ENCODE measurements around the gene FURIN.
"Not testable (repeated sequence)": the region's sequence is repeated elsewhere in the genome, so short reads cannot be mapped to it uniquely, and the experiment has no call there.

Gene FURIN

DNA sequence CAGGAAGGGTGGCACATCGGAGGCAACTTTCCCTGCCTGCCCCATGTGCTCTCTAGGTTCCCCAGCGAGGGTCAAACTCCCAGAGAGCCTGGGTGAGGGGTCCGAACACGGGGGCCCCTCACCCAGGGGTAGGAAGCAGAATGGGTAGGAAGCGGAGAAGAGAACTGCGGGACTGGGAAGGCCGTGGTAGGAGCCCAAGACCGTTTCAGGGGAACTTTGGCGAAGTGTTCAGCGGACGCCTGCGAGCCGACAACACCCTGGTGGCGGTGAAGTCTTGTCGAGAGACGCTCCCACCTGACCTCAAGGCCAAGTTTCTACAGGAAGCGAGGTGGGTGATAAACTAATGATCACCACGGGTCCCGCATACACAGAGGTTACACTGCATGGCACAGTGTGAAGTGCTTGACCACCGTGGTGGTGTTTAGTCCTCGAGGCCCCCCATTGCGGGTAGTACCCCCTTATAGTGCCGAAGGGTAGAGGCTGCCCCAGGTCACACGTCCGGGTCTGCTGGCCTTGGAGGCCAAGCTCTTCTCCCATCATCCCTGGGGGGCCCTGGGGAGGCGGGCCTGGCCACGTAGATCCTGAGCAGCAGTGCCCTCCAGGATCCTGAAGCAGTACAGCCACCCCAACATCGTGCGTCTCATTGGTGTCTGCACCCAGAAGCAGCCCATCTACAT, 24.2 kb downstream of the FURIN start (continued):
- TF ChIP-seq ZNF146 (tag by site-specific recombination; IDR thresholded peaks at IDR 0.05) (no peak), ZNF174 (tag by site-specific recombination; IDR thresholded peaks at IDR 0.05) (no peak), ZNF324 (tag by site-specific recombination; IDR thresholded peaks at IDR 0.05) (no peak), ZNF138 (tag by site-specific recombination; IDR thresholded peaks at IDR 0.05; ENCODE audit: borderline replicate concordance) (no peak)

DNA sequence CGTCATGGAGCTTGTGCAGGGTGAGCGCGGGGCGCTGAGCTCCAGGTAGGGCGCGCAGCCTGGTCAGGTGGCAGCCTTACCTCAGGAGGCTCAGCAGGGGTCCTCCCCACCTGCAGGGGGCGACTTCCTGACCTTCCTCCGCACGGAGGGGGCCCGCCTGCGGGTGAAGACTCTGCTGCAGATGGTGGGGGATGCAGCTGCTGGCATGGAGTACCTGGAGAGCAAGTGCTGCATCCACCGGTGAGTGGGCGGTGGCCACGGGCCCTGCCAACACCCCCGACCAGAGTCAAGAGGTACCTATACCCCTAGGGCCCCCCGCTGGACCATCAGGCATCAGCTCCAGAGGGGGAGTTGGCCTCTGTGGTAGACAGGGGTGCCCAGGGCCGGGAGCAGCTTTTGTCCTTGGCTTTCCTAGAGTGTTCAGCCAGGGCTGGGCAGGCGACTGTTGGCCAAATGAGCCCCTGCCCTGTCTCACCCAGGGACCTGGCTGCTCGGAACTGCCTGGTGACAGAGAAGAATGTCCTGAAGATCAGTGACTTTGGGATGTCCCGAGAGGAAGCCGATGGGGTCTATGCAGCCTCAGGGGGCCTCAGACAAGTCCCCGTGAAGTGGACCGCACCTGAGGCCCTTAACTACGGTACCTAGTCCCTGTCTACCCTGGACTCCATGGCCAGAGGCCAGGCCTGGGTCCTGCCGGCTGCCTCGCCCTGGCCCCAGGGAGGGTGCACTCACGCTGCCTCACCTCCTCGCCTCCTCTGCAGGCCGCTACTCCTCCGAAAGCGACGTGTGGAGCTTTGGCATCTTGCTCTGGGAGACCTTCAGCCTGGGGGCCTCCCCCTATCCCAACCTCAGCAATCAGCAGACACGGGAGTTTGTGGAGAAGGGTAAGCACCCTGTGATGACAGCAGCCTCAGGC, 25.0 kb downstream of the FURIN start:
- no peaks in the 10 kb centered on the region for H3K9me3 ChIP-seq (ENCODE audit: control insufficient read depth, insufficient read depth, low read depth, low read length)
- H3K4me3 ChIP-seq (ENCODE audit: low read depth, low read length): peak overlapping the region; percentile 8; the same call in 1 of the 2 replicates
- no peak overlapping the region for H3K27ac ChIP-seq (ENCODE audit: extremely low read depth, low read depth, low read length)
- POLR2A ChIA-PET: interaction anchor here (1.6 kb wide), 1 partner anchor 10 kb away, joined by 4 read pairs; the partner anchor contains the start of gene MAN2A2
- CTCF ChIA-PET: interaction anchor here (0.5 to 3.3 kb wide), 5 partner anchors 8 to 425 kb away, joined by 3 to 25 read pairs (median 3); partner anchors contain the start of gene UNC45A
- H3K4me1 ChIP-seq (ENCODE audit: control insufficient read depth, insufficient read depth, low read length): no peaks in the 10 kb centered on the region
- TF ChIP-seq ZNF394 (tag by site-specific recombination; IDR thresholded peaks at IDR 0.05; ENCODE audit: borderline replicate concordance) (0 out of 2 replicates have a peak, but pooled peaks have one; percentile 14), ZNF677 (tag by site-specific recombination; IDR thresholded peaks at IDR 0.05) (no peak), ZNF239 (tag by site-specific recombination; IDR thresholded peaks at IDR 0.05) (no peak), GLIS2 (tag by site-specific recombination; IDR thresholded peaks at IDR 0.05) (0 out of 2 replicates have a peak, but pooled peaks have one; percentile 22)
- TF ChIP-seq, protein P1, sequence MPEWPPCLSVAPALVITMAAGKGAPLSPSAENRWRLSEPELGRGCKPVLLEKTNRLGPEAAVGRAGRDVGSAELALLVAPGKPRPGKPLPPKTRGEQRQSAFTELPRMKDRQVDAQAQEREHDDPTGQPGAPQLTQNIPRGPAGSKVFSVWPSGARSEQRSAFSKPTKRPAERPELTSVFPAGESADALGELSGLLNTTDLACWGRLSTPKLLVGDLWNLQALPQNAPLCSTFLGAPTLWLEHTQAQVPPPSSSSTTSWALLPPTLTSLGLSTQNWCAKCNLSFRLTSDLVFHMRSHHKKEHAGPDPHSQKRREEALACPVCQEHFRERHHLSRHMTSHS (tag by site-specific recombination; IDR thresholded peaks at IDR 0.05): no peak
- TF ChIP-seq, protein P2, sequence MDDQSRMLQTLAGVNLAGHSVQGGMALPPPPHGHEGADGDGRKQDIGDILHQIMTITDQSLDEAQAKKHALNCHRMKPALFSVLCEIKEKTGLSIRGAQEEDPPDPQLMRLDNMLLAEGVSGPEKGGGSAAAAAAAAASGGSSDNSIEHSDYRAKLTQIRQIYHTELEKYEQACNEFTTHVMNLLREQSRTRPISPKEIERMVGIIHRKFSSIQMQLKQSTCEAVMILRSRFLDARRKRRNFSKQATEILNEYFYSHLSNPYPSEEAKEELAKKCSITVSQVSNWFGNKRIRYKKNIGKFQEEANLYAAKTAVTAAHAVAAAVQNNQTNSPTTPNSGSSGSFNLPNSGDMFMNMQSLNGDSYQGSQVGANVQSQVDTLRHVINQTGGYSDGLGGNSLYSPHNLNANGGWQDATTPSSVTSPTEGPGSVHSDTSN (CRISPR knock-in tag; IDR thresholded peaks at IDR 0.05): 0 out of 2 replicates have a peak, but pooled peaks have one; percentile 6
- H3K36me3 ChIP-seq (ENCODE audit: control insufficient read depth in 2 of 2, insufficient read depth in 1 of 2, low read length in 2 of 2): no peaks in the 10 kb centered on the region

DNA sequence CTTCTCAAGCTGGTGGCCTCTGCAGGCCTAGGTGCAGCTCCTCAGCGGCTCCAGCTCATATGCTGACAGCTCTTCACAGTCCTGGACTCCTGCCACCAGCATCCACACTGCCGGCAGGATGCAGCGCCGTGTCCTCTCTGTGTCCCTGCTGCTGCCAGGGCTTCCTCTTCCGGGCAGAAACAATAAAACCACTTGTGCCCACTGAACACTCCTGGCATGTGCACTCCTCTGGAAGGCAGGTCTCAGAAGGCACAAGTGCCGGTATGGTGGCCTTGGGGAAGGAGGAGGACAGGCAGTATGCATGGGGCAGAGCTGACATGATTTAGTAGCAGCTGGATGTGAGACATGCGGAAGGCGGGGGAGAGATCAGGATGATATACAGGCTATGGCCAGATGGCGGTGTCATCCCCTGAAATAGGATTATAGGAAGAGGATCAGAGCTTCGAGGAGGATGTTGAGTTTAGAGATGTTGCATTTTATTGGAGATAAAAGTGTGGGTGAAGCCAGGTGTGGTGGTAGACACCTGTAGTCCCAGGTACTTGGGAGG, 27.3 kb downstream of the FURIN start:
- H3K4me1 ChIP-seq (ENCODE audit: control insufficient read depth, insufficient read depth, low read length): no peaks in the 10 kb centered on the region
- no peaks in the 10 kb centered on the region; a peak in 1 of 3 replicates for H3K36me3 ChIP-seq (ENCODE audit: control insufficient read depth in 2 of 2, insufficient read depth in 1 of 2, low read length in 2 of 2)
- H3K4me3 ChIP-seq (ENCODE audit: low read depth, low read length): no peak overlapping the region
- H3K27ac ChIP-seq (ENCODE audit: extremely low read depth, low read depth, low read length): no peak overlapping the region
- H3K9me3 ChIP-seq (ENCODE audit: control insufficient read depth, insufficient read depth, low read depth, low read length): no peaks in the 10 kb centered on the region
- TF ChIP-seq PRDM1 (tag by site-specific recombination; IDR thresholded peaks at IDR 0.05): no peak
- TF ChIP-seq, protein P3, sequence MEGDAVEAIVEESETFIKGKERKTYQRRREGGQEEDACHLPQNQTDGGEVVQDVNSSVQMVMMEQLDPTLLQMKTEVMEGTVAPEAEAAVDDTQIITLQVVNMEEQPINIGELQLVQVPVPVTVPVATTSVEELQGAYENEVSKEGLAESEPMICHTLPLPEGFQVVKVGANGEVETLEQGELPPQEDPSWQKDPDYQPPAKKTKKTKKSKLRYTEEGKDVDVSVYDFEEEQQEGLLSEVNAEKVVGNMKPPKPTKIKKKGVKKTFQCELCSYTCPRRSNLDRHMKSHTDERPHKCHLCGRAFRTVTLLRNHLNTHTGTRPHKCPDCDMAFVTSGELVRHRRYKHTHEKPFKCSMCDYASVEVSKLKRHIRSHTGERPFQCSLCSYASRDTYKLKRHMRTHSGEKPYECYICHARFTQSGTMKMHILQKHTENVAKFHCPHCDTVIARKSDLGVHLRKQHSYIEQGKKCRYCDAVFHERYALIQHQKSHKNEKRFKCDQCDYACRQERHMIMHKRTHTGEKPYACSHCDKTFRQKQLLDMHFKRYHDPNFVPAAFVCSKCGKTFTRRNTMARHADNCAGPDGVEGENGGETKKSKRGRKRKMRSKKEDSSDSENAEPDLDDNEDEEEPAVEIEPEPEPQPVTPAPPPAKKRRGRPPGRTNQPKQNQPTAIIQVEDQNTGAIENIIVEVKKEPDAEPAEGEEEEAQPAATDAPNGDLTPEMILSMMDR (tag by site-specific recombination; IDR thresholded peaks at IDR 0.05): peak; percentile 19; the same call in 1 of the 2 replicates
- CTCF ChIA-PET: interaction anchor here (0.6 to 4.5 kb wide), 8 partner anchors 10 to 757 kb away, joined by 3 to 51 read pairs (median 4); partner anchors contain the start of genes HDDC3 and UNC45A
- POLR2A ChIA-PET: interaction anchor here (0.9 to 1.4 kb wide), 2 partner anchors 10 to 39 kb away, joined by 3 to 6 read pairs; partner anchors contain the start of gene UNC45A

DNA sequence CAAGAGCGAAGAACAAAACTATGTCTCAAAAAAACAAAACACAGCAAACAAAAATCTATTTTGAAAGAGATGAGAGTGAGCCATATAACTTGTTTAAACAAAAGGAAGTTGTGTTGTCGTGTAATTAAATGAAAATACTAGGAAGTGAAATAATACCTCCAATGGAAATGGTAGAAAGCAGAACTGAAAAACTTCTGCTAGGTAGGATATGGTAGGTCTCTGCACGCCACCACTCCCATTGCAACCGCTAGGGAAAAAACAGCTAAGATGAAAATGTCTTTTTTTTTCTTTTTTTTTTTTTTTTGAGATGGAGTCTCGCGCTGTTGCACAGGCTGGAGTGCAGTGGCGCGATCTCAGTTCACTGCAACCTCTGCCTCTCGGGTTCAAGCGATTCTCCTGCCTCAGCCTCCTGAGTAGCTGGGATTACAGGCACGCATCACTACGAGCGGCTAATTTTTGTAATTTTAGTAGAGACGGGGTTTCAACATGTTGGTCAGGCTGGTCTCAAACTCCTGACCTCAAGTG, 28.8 kb downstream of the FURIN start:
- ChIA-PET CTCF (interaction anchor here (2.1 to 4.5 kb wide), 3 partner anchors 12 to 36 kb away, joined by 4 to 51 read pairs (median 17); partner anchors contain the start of genes HDDC3 and UNC45A), POLR2A (interaction anchor here (0.6 kb wide), 1 partner anchor 57 kb away, joined by 4 read pairs; no protein-coding TSS in a partner anchor)
- H3K36me3 ChIP-seq (ENCODE audit: control insufficient read depth in 2 of 2, insufficient read depth in 1 of 2, low read length in 2 of 2); H3K9me3 ChIP-seq (ENCODE audit: control insufficient read depth, insufficient read depth, low read depth, low read length); H3K4me1 ChIP-seq (ENCODE audit: control insufficient read depth, insufficient read depth, low read length); H3K27ac ChIP-seq (ENCODE audit: extremely low read depth, low read depth, low read length); H3K4me3 ChIP-seq (ENCODE audit: low read depth, low read length): not testable (repeated sequence)

All from HEK293 (cell line).